SK-N-MC (cell line): ENCODE measurements around the gene NRXN3.

Source experiments
- EZH2 ChIP-seq: fragments of 200-600 bp; sonication (generic); IDR thresholded peaks from one replicate; pipeline ENCODE4 v1.6.1; 2017; ENCODE audit warnings: antibody characterized with exemption
- FOXP2 ChIP-seq: optimal IDR thresholded peaks from 2 replicates; pipeline ENCODE3; 2011; ENCODE audit warnings: mild to moderate bottlenecking, moderate library complexity; ENCODE audit not compliant: insufficient read depth; ENCODE audit errors: extremely low read length, control extremely low read depth
- POLR2AphosphoS5 ChIP-seq: IDR thresholded peaks from 2 replicates; pipeline ENCODE4 v1.6.1; 2012; ENCODE audit warnings: mild to moderate bottlenecking, low read depth, low read length, borderline replicate concordance

- TF ChIP-seq POLR2AphosphoS5 (no peak), EZH2 (no peak), FOXP2 (no peak)
Measured at GRCh38 chr14:79701371-79701770, 1531.2 kb downstream of the NRXN3 start.
